Ishikawa (cell line): ENCODE measurements around the gene RASAL2.

Experiments used
- CEBPB ChIP-seq: IDR thresholded peaks from 2 replicates; pipeline ENCODE4 v1.6.1; 2012
- CREB1 ChIP-seq: IDR thresholded peaks from 2 replicates; pipeline ENCODE4 v1.6.1; 2012; ENCODE audit warnings: low read depth
- EGR1 ChIP-seq: IDR thresholded peaks from 2 replicates; pipeline ENCODE4 v1.6.1; 2012
- EP300 ChIP-seq: IDR thresholded peaks from 2 replicates; pipeline ENCODE4 v1.6.1; 2012; ENCODE audit warnings: borderline replicate concordance
- FOXM1 ChIP-seq: IDR thresholded peaks from 2 replicates; pipeline ENCODE4 v1.6.1; 2012; ENCODE audit warnings: low read depth, borderline replicate concordance
- MAX ChIP-seq: IDR thresholded peaks from 2 replicates; pipeline ENCODE4 v1.6.1; 2012
- NFIC ChIP-seq: IDR thresholded peaks from 2 replicates; pipeline ENCODE4 v1.6.1; 2012
- RAD21 ChIP-seq: IDR thresholded peaks from 2 replicates; pipeline ENCODE4 v1.6.1; 2012; ENCODE audit warnings: low read depth
- REST ChIP-seq: IDR thresholded peaks from 2 replicates; pipeline ENCODE4 v1.6.1; 2012; ENCODE audit warnings: low read depth, mild to moderate bottlenecking
- TAF1 ChIP-seq: IDR thresholded peaks from 2 replicates; pipeline ENCODE4 v1.6.1; 2012; ENCODE audit warnings: low read depth, mild to moderate bottlenecking
- TCF12 ChIP-seq: IDR thresholded peaks from 2 replicates; pipeline ENCODE4 v1.6.1; 2012; ENCODE audit warnings: low read depth
- TEAD4 ChIP-seq: IDR thresholded peaks from 2 replicates; pipeline ENCODE4 v1.6.1; 2012
- USF1 ChIP-seq: IDR thresholded peaks from 2 replicates; pipeline ENCODE4 v1.6.1; 2012
- YY1 ChIP-seq: IDR thresholded peaks from 2 replicates; pipeline ENCODE4 v1.6.1; 2012; ENCODE audit warnings: low read depth
- ZBTB7A ChIP-seq: IDR thresholded peaks from 2 replicates; pipeline ENCODE4 v1.6.1; 2012; ENCODE audit warnings: low read depth

The RASAL2 gene

GRCh38 chr1:178118524-178118923 is 24.6 kb downstream of the RASAL2 start:
- TF ChIP-seq CREB1 (no peak), TEAD4 (no peak), CEBPB (no peak), NFIC (no peak), MAX (no peak), EGR1 (no peak), FOXM1 (no peak), REST (no peak), ZBTB7A (no peak), TCF12 (no peak), YY1 (no peak)

GRCh38 chr1:178119628-178120027 is 25.7 kb downstream of the RASAL2 start:
- TF ChIP-seq EGR1 (no peak), ZBTB7A (no peak), USF1 (no peak)

GRCh38 chr1:178120088-178120487 is 26.2 kb downstream of the RASAL2 start:
- TF ChIP-seq YY1 (no peak), ZBTB7A (no peak), USF1 (no peak)

- TF ChIP-seq ZBTB7A, result no peak
- TF ChIP-seq RAD21, result no peak
- TF ChIP-seq CREB1, result no peak
- no peak for TF ChIP-seq REST
- TF ChIP-seq USF1, result no peak
- TF ChIP-seq NFIC, result no peak
- TF ChIP-seq CEBPB, result no peak
- TF ChIP-seq FOXM1, result no peak
- no peak for TF ChIP-seq EP300
- TF ChIP-seq MAX, result no peak
- TF ChIP-seq TAF1, result no peak
- no peak for TF ChIP-seq YY1
- TF ChIP-seq TEAD4, result no peak
- TF ChIP-seq TCF12, result no peak
- TF ChIP-seq EGR1, result no peak
These were observed 28.0 kb downstream of the RASAL2 start for GRCh38 chr1:178121883-178122282.

- no peak for TF ChIP-seq TEAD4
- TF ChIP-seq TAF1, result no peak
- TF ChIP-seq YY1, result no peak
- no peak for TF ChIP-seq ZBTB7A
- no peak for TF ChIP-seq FOXM1
- TF ChIP-seq MAX, result no peak
- no peak for TF ChIP-seq REST
- TF ChIP-seq USF1, result no peak
- no peak for TF ChIP-seq CREB1
- no peak for TF ChIP-seq CEBPB
- TF ChIP-seq RAD21, result no peak
- TF ChIP-seq EP300, result no peak
- TF ChIP-seq EGR1, result no peak
- no peak for TF ChIP-seq NFIC
- no peak for TF ChIP-seq TCF12
These were observed 28.4 kb downstream of the RASAL2 start for GRCh38 chr1:178122283-178122682.
